Muscle layer of colon (tissue), 2 donors: ENCODE data around the gene EML5.
"Not testable (repeated sequence)": the region's sequence is repeated elsewhere in the genome, so short reads cannot be mapped to it uniquely, and the experiment has no call there.

Experiments
- H3K27ac ChIP-seq: one replicate; pipeline ENCODE4 v1.7.0; 2013; ENCODE audit warnings: low read depth, mild to moderate bottlenecking, low read length, moderate library complexity
- H3K27me3 ChIP-seq, 2 donors: one replicate each; pipeline ENCODE4 v1.7.0; 2013; ENCODE audit warnings: low read length in 2 of 2, mild to moderate bottlenecking in 2 of 2; ENCODE audit not compliant: insufficient read depth in 2 of 2, control insufficient read depth in 1 of 2
- H3K36me3 ChIP-seq: one replicate; pipeline ENCODE4 v1.7.0; 2013; ENCODE audit warnings: mild to moderate bottlenecking, low read length; ENCODE audit not compliant: insufficient read depth
- H3K4me1 ChIP-seq: one replicate; pipeline ENCODE4 v1.7.0; 2013; ENCODE audit warnings: mild to moderate bottlenecking, low read length; ENCODE audit not compliant: insufficient read depth
- H3K4me3 ChIP-seq, 2 donors: one replicate each; pipeline ENCODE4 v1.7.0; 2013; ENCODE audit warnings: low read length in 2 of 2, low read depth in 1 of 2, mild to moderate bottlenecking in 1 of 2, moderate library complexity in 1 of 2
- H3K9ac ChIP-seq: one replicate; pipeline ENCODE4 v1.7.0; 2013; ENCODE audit warnings: low read length
- H3K9me3 ChIP-seq: one replicate; pipeline ENCODE4 v1.7.0; 2013; ENCODE audit warnings: mild to moderate bottlenecking, low read length
- donor health status: abdominal sarcoma.
- donor health status: Adenocarcinoma of cecum.

Gene EML5

DNA sequence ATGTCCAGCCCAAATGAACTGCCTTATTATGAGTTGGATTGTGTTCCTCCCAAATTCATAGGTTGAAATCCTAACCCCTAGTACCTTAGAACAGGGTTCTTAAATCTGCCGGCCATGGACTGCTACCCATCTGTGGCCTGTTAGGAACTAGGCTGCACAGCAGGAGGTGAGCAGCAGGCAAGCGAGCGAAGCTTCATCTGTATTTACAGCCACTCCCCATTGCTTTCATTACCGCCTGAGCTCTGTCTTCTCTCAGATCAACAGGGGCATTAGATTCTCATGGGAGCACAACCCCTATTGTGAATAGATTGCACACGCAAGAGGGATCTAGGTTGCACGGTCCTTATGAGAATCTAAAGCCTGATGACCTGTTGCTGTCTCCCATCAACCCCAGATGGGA is 9.8 kb upstream of the EML5 start:
- Histone ChIP-seq H3K4me1 (no peaks in the 10 kb centered on the region), H3K27ac (no peak overlapping the region), H3K9me3 (no peaks in the 10 kb centered on the region), H3K36me3 (no peaks in the 10 kb centered on the region), H3K9ac (no peak overlapping the region), H3K27me3 (no peaks in the 10 kb centered on the region), H3K4me3 (no peak overlapping the region)

DNA sequence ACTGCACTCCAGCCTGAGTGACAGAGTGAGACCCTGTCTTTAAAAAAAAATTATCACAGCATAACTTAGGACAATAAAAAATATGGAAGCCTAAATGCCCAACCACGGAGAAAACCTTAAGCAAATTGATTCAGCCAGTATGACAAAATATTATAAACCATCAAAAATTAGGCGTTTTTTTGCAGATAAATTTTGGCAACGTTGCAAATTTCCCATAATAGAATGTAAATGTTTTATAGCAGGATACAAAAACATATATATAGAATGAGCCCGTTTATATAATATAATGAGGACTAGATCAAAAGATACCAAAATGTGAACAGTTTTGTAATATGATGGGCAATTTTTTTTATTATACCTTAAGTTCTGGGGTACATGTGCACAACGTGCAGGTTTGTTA is 6.8 kb upstream of the EML5 start:
- Histone ChIP-seq H3K27me3 (no peaks in the 10 kb centered on the region), H3K36me3 (no peaks in the 10 kb centered on the region), H3K9me3 (no peaks in the 10 kb centered on the region), H3K4me1 (no peaks in the 10 kb centered on the region), H3K4me3 (no peak overlapping the region), H3K9ac (no peak overlapping the region), H3K27ac (no peak overlapping the region)

DNA sequence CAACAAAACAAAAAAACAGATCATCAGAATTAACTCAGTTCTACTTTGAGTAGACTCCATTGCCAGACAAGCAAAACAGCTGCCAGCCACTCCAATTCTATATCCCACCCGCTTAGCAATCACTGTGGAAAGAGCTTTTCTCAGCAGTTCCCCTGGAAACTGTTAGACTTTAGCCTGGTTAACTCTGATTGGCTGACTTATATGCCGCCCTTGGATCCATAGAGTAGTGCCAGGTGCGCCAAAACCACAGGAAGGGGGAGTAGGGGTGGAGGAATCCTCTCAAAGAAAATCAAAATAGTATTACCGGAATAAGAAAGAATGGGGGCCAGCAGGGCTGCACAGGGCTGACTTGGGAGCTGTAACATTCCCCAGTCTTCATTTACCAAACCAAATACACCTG is 5.4 kb upstream of the EML5 start:
- H3K27me3 ChIP-seq: no peaks in the 10 kb centered on the region
- H3K4me1 ChIP-seq: peaks cover 4% of the 10 kb centered on the region
- H3K4me3 ChIP-seq: no peak overlapping the region
- no peaks in the 10 kb centered on the region for H3K9me3 ChIP-seq
- no peaks in the 10 kb centered on the region for H3K36me3 ChIP-seq
- H3K9ac ChIP-seq: no peak overlapping the region
- H3K27ac ChIP-seq: no peak overlapping the region

DNA sequence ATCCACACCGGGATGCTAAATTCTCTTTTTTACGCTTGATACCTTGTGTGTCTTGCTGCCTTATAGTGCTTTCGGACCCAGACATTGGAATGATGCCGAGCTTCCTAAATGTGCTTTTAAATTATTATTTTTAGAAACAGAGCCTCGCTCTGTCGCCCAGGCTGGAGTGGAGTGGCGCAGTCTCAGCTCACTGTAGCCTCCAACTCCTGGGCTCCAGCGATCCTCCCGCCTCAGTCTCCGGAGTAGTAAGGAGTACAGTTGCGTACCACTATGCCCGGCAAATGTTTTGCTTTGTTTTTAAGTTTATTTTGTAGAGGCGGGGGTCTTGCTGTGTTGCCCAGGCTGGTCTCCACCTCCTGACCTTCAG is 489 bp upstream of the EML5 start:
- Histone ChIP-seq H3K27ac (peak overlapping the region; percentile 66), H3K27me3 (no peaks in the 10 kb centered on the region), H3K9me3 (no peaks in the 10 kb centered on the region), H3K4me1 (peaks cover 7% of the 10 kb centered on the region), H3K9ac (peak overlapping the region; percentile 71), H3K4me3 (peak overlapping the region; percentile 44 to 71), H3K36me3 (no peaks in the 10 kb centered on the region)

DNA sequence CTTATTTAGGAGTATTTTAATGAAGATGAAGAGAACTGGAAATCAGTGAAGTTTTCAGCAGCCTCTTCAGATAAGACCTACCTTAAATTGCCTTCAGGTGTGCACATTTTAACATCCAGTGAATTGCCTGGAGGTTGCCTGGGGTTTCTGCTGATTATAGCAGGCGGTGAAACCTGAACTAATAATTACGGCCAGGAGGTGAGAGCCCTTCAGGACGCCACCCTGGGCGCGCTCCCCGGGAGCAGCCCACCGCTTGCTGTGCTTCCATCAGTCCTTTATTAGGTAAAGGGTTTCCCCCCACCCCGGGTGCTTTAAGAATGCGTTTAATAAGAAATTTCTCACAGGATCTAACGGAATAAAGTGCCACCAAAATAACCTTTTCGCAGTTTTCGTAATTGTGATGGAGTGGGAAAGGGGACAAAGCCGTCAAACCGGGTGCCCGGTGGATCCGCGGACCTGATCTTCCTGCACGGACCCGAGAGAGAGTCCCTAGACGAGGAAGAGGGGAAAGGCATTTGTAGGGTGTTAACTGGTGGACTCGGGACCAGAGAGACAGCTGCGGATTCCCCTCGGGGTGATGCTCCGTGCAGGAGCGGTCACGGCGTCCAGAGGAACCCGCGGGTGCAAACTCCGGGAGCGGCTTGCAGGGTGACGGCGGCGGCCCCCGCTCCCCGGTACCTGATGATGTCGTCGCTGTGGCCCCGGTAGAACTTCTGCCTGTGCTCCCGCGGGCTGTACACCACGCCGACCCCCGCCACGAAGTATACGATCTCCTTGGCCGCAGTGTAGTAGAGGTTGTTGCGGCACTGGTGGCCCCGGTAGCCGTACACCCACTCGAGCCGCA is 902 bp downstream of the EML5 start:
- no peaks in the 10 kb centered on the region for H3K27me3 ChIP-seq
- H3K27ac ChIP-seq: peak overlapping the region; percentile 1
- no peak overlapping the region for H3K9ac ChIP-seq
- no peaks in the 10 kb centered on the region for H3K36me3 ChIP-seq
- peaks cover 7% of the 10 kb centered on the region for H3K4me1 ChIP-seq
- H3K9me3 ChIP-seq: no peaks in the 10 kb centered on the region
- peak overlapping the region; percentile 44 to 62 for H3K4me3 ChIP-seq

DNA sequence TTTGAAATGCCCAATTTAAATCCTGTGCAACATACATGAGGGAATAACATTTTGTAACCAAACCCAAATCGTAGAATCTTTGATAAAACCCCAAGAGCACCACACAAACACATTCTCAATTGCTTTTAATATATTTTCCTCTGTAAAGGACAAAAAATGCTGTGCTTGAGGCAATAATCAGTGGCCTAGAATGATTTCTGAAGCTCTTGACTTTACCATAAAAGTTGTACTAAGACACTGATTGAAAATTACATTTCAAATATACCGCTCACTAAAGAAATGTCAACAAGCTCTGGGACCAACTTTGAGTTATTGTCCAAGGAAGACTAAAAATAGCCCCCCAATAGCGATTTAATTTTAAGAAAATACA is 1.5 kb downstream of the EML5 start:
- Histone ChIP-seq H3K4me3 (peak overlapping the region in 1 of 2 donors; percentile 62), H3K4me1 (peaks cover 7% of the 10 kb centered on the region), H3K27ac (peak overlapping the region; percentile 1), H3K36me3 (no peaks in the 10 kb centered on the region), H3K9me3 (no peaks in the 10 kb centered on the region), H3K9ac (no peak overlapping the region), H3K27me3 (no peaks in the 10 kb centered on the region)

DNA sequence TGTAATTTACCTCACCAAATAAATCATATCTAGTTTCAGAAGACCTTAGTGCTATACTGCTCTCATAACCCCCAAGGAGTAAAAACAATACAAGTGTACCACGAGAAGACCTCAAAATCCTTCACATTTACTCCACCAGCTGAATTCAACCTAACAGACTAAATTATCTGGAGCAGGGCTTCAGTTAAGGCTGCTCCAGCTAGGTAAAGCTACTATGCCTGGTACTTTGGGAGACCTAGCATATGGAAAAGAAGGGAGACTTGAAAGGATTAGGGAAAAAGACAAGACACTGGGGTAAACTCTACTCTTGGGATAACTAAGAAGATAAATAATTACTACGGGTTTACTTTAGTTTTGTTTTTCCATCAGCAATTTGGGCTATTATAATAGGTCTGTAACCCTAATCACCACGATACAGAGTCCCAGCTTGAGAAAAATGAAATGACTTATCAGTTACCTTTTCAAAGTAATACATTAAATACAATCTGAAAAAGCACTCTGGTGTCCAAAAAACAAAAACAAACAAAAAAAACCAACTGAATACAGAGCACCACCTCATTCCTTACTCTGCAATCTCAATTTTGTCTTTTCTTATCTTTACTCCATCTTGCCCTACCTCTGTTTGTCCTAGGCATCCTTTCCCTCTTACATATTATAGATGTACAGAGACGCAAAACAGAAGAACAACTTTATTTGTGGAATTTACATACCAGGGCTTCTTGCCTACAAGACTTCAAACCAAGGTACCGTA is 2.1 kb downstream of the EML5 start:
- no peak overlapping the region for H3K4me3 ChIP-seq
- H3K9me3 ChIP-seq: no peaks in the 10 kb centered on the region
- no peaks in the 10 kb centered on the region for H3K36me3 ChIP-seq
- H3K27me3 ChIP-seq: no peaks in the 10 kb centered on the region
- no peak overlapping the region for H3K27ac ChIP-seq
- peaks cover 7% of the 10 kb centered on the region for H3K4me1 ChIP-seq
- H3K9ac ChIP-seq: no peak overlapping the region

DNA sequence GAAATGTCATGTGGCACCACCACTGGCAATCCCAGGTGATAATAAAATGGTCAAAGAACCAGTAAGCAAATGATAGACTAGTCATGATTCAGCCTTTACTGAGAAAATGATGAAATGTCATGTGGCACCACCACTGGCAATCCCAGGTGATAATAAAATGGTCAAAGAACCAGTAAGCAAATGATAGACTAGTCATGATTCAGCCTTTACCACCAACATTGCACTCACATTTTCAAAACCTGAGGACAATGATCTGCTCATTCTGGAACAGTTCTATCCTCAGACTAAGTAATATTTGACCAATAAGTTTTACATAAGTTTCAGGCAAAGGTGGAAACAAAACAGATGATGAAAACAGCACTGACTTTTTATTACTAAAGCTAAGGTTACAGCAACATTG is 3.2 kb downstream of the EML5 start:
- H3K27me3 ChIP-seq, H3K9ac ChIP-seq, H3K4me3 ChIP-seq, H3K9me3 ChIP-seq, H3K4me1 ChIP-seq, H3K36me3 ChIP-seq, H3K27ac ChIP-seq: not testable (repeated sequence)

DNA sequence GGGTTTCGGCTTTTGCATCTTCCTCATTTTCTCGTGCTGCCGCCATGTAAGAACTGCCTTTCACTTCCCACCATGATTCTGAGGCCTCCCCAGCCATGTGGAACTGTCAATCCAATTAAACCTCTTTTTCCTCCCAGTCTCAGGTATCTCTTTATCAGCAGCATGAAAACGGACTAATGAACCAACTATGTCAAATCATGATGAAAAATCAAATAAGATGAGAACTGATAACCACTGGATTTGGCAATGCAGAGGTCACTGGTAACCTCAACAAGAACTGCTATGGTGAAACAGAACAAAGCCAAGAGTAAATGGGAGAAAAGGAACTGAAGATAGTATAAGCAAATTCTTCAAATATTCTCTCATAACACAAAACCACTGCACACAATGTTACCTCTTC is 6.0 kb downstream of the EML5 start:
- Histone ChIP-seq H3K27me3 (no peaks in the 10 kb centered on the region), H3K4me3 (no peak overlapping the region), H3K27ac (no peak overlapping the region), H3K9me3 (no peaks in the 10 kb centered on the region), H3K9ac (no peak overlapping the region), H3K36me3 (no peaks in the 10 kb centered on the region), H3K4me1 (peaks cover 3% of the 10 kb centered on the region)

DNA sequence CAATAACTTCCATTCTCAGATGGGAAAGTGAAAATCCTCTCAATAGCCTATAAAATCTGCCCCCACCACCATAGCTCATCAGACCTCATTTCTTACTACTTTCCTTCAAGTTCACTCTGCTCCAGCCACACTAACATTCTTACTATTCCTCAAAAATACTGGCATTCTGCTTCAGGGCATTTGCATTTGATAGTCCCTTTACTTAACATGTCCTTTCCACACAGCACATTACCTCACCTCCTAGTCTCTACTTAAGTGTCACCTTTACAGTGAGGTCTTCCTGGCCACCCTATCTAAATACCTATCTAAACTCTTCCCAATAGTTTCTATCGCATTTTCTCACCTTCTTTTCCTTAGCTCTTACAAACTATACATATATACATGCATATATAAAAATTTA is 6.8 kb downstream of the EML5 start:
- Histone ChIP-seq H3K9me3 (no peaks in the 10 kb centered on the region), H3K36me3 (no peaks in the 10 kb centered on the region), H3K9ac (no peak overlapping the region), H3K27ac (no peak overlapping the region), H3K4me1 (no peaks in the 10 kb centered on the region), H3K27me3 (no peaks in the 10 kb centered on the region), H3K4me3 (no peak overlapping the region)

DNA sequence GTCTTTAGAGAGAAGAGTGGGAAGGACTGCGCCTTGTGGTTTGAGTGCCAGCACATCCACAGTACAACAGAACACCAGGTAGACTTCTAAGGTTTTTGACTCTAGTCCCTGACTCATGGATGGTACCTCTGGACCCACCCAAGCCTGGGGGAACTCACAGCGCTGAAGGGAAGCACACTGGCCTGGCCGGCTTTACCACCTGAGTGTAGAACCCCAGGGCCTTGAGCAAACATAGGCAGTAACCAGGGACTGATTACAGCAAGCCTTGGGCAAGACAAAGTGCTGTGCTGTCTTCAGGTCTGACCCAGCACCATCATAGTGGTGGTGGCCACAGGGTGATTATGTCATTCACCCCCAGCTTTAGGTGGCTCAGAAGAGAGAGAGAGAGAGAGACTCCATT is 17.2 kb downstream of the EML5 start:
- Histone ChIP-seq H3K27me3 (no peaks in the 10 kb centered on the region), H3K4me1 (no peaks in the 10 kb centered on the region), H3K36me3 (no peaks in the 10 kb centered on the region), H3K9me3 (no peaks in the 10 kb centered on the region), H3K27ac (no peak overlapping the region), H3K9ac (no peak overlapping the region), H3K4me3 (no peak overlapping the region)

DNA sequence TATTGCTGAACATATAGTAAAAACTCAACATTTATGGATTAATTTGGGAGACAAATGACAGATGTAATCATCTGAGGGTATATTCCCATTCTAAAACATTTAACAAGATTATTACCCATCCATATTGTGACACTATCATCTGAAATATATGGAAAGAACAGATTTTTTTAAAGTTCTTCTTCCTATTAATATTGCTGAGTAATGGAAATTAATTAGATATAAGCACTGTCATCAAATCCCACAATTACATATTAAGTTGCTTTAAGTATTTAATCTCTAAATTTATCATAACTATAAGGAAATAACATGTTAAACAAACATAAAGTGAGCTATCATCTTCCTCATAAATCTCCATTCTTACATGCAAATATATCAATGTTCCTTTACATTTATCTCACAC is 22.0 kb downstream of the EML5 start:
- H3K9ac ChIP-seq: no peak overlapping the region
- H3K36me3 ChIP-seq: no peaks in the 10 kb centered on the region
- H3K27ac ChIP-seq: no peak overlapping the region
- no peaks in the 10 kb centered on the region for H3K4me1 ChIP-seq
- no peak overlapping the region for H3K4me3 ChIP-seq
- no peaks in the 10 kb centered on the region for H3K9me3 ChIP-seq
- H3K27me3 ChIP-seq: no peaks in the 10 kb centered on the region
